Measurements from ENCODE around the gene FGF14. TPM values are rescaled to one million over a fixed set of nuclear protein-coding genes. Genes with fewer than 3 reads are reported as not detected.
A peak's percentile ranks its signal among the peaks of the same experiment; 100 is the strongest.

Gene FGF14
- total and polyA plus RNA-seq, 8 donors: 0.42 to 2.4 (median 1.1) TPM

DNA sequence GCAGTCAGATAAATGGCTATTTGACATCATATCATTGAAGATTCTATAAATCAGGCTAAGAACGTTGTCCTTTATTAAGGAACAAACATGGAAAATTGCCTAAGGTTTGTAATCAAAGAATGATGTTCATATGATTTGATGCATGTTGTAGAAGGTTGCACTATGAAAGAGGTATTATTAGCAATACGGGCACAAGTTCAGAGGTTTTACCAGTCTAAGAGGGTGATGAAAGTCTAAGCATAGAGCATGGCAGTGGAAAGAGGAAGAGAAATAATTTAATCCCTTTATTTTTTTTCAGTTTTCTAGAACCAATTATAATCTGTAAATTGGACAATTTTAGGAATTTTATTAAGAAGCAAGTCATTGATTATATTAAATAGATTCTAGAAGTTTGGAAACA is 450.7 kb downstream of the FGF14 start:
- 56 to 65% methylated on average over 2 of the region's 2 CpGs for WGBS, 2 donors
- no peak for FAIRE-seq
- H3K9me3 ChIP-seq: no peaks in the 10 kb centered on the region
- H3K27me3 ChIP-seq: no peaks in the 10 kb centered on the region
- H3K4me1 ChIP-seq: no peaks in the 10 kb centered on the region
- TF ChIP-seq CTCF (IDR thresholded peaks at IDR 0.05): no peak
- H3K27ac ChIP-seq: no peak overlapping the region
- no peaks in the 10 kb centered on the region for H3K36me3 ChIP-seq
- no peak for ATAC-seq
- intact Hi-C loops (cut with DNase I): no loop called here
- DNase-seq: no peak
- H3K4me3 ChIP-seq: no peak overlapping the region

DNA sequence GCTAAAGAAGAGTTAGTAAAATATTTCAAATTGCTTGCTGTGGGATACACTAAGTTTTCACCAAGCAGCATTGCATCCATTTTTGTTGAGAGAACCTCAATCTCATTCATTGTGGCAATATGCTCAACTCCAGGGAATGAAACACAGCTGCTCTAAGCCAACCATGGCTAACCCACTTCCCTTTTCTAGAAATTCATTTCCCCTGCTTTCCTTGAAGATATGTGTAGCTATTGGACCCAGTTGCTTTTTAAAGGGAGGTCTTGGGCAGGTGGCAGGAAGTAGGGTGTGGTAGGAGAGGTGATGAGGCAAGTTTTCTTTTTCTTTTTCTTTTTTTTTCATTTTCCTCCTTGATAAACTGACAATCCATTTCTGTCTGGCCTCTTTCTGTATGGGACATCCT is 452.2 kb downstream of the FGF14 start:
- ATAC-seq: no peak
- TF ChIP-seq CTCF (IDR thresholded peaks at IDR 0.05): no peak
- H3K36me3 ChIP-seq: no peaks in the 10 kb centered on the region
- intact Hi-C loops (cut with DNase I): no loop called here
- no peaks in the 10 kb centered on the region for H3K4me1 ChIP-seq
- H3K27me3 ChIP-seq: no peaks in the 10 kb centered on the region
- H3K4me3 ChIP-seq: no peak overlapping the region
- H3K27ac ChIP-seq: no peak overlapping the region
- FAIRE-seq: no peak
- no peak for DNase-seq
- no peaks in the 10 kb centered on the region for H3K9me3 ChIP-seq

- H3K4me1 ChIP-seq: no peaks in the 10 kb centered on the region
- FAIRE-seq (no peak), ATAC-seq (no peak), DNase-seq (no peak)
- H3K27me3 ChIP-seq: no peaks in the 10 kb centered on the region
- no peaks in the 10 kb centered on the region for H3K9me3 ChIP-seq
- intact Hi-C loops (cut with DNase I): no loop called here
- no peak for TF ChIP-seq CTCF (IDR thresholded peaks at IDR 0.05)
- H3K27ac ChIP-seq: no peak overlapping the region
- H3K36me3 ChIP-seq: no peaks in the 10 kb centered on the region
- H3K4me3 ChIP-seq: no peak overlapping the region
Measured at GRCh38 chr13:101946401-101946800, 455.4 kb downstream of the FGF14 start.

DNA sequence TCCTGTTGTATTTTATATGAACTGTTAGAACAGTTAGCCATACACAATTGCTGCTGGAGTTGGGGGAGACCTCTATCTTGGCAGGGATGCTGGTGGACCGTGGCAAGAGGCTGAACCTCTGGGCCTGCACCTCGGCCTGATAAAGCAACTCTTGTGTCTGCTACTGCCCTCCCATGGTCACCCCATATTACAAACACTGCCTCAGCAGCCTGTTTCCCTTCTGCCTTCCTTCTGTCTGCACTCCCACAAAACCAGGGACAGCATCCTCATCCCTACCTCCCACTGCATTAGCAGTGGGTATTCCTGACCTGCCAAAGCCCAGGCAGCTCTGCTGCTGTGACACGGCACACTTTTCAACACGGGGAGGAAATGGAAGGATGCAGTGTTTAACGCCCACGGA is 456.4 kb downstream of the FGF14 start:
- no peaks in the 10 kb centered on the region for H3K4me1 ChIP-seq
- no peak for TF ChIP-seq CTCF (IDR thresholded peaks at IDR 0.05)
- H3K4me3 ChIP-seq: no peak overlapping the region
- no peaks in the 10 kb centered on the region for H3K36me3 ChIP-seq
- H3K9me3 ChIP-seq: no peaks in the 10 kb centered on the region
- no peak for FAIRE-seq
- no peak overlapping the region for H3K27ac ChIP-seq
- WGBS, 2 donors: 54 to 61% methylated on average over 6 of the region's 6 CpGs
- ATAC-seq: no peak
- DNase-seq: no peak
- no peaks in the 10 kb centered on the region for H3K27me3 ChIP-seq
- intact Hi-C loops (cut with DNase I): no loop called here

- no peak for TF ChIP-seq CTCF (IDR thresholded peaks at IDR 0.05)
- peak in 1 of 4 donors; percentile 25 for ATAC-seq
- 35 to 43% methylated on average over 2 of the region's 2 CpGs for WGBS, 2 donors
- Histone ChIP-seq H3K4me3 (no peak overlapping the region), H3K27me3 (no peaks in the 10 kb centered on the region), H3K36me3 (no peaks in the 10 kb centered on the region), H3K27ac (no peak overlapping the region), H3K4me1 (no peaks in the 10 kb centered on the region), H3K9me3 (no peaks in the 10 kb centered on the region)
- no peak for FAIRE-seq
- no peak for DNase-seq
- intact Hi-C loops (cut with DNase I): no loop called here
Measured at GRCh38 chr13:101944521-101944920, 457.3 kb downstream of the FGF14 start.
